Central memory CD8-positive, alpha-beta T cell (primary cell): ENCODE measurements around the gene TPPP.

ENCODE experiments used
- ATAC-seq: fragments of 150-1000 bp; cut with Tn5 transposase; replicated peaks from 2 replicates; pipeline ENCODE4 v1.10.0; 2022; ENCODE audit warnings: mild to moderate bottlenecking, moderate FRiP score, moderate number of reproducible peaks; ENCODE audit not compliant: poor library complexity, severe bottlenecking; ENCODE audit errors: extremely low read depth
- DNase-seq, 2 donors: peaks; one replicate each; pipeline ENCODE4 v3.0.0; 2021; ENCODE audit warnings: low spot score in 2 of 2
- H3K27ac Mint-ChIP-seq: one replicate; pipeline ENCODE4 v1.8.0; 2022; ENCODE audit warnings: low read depth, mild to moderate bottlenecking, moderate library complexity, mixed read lengths
- H3K27me3 Mint-ChIP-seq: one replicate; pipeline ENCODE4 v1.8.0; 2022; ENCODE audit warnings: mixed read lengths
- H3K36me3 Mint-ChIP-seq: one replicate; pipeline ENCODE4 v1.8.0; 2022; ENCODE audit warnings: mild to moderate bottlenecking, moderate library complexity, mixed read lengths; ENCODE audit not compliant: insufficient read depth
- H3K4me1 Mint-ChIP-seq: one replicate; pipeline ENCODE4 v1.8.0; 2022; ENCODE audit warnings: mixed read lengths
- H3K4me3 Mint-ChIP-seq: one replicate; pipeline ENCODE4 v1.8.0; 2022; ENCODE audit warnings: mild to moderate bottlenecking, moderate library complexity, mixed read lengths
- H3K9me3 Mint-ChIP-seq: one replicate; pipeline ENCODE4 v1.8.0; 2022; ENCODE audit warnings: mixed read lengths

TPPP gene

GRCh38 chr5:617896-618295 is 75.3 kb downstream of the TPPP start:
- Mint-ChIP-seq H3K4me3 (no peak overlapping the region), H3K27ac (no peak overlapping the region), H3K27me3 (no peaks in the 10 kb centered on the region), H3K9me3 (no peaks in the 10 kb centered on the region), H3K4me1 (peaks cover 31% of the 10 kb centered on the region), H3K36me3 (peaks cover 17% of the 10 kb centered on the region)
- no peak for ATAC-seq
- DNase-seq = no peak

GRCh38 chr5:616484-617039 is 76.6 kb downstream of the TPPP start:
- H3K36me3 Mint-ChIP-seq = peaks cover 14% of the 10 kb centered on the region
- ATAC-seq (no peak), DNase-seq (no peak)
- no peaks in the 10 kb centered on the region for H3K27me3 Mint-ChIP-seq
- peaks cover 36% of the 10 kb centered on the region for H3K4me1 Mint-ChIP-seq
- H3K4me3 Mint-ChIP-seq = no peak overlapping the region
- peak overlapping the region; percentile 40 for H3K27ac Mint-ChIP-seq
- no peaks in the 10 kb centered on the region for H3K9me3 Mint-ChIP-seq

GRCh38 chr5:612498-613424 is 80.4 kb downstream of the TPPP start:
- ATAC-seq (peak; percentile 8), DNase-seq (no peak)
- H3K36me3 Mint-ChIP-seq = peaks cover 10% of the 10 kb centered on the region
- H3K4me3 Mint-ChIP-seq = peak overlapping the region; percentile 91
- H3K27me3 Mint-ChIP-seq = peaks cover 9% of the 10 kb centered on the region
- peaks cover 50% of the 10 kb centered on the region for H3K4me1 Mint-ChIP-seq
- H3K9me3 Mint-ChIP-seq = no peaks in the 10 kb centered on the region
- peak overlapping the region; percentile 87 for H3K27ac Mint-ChIP-seq

GRCh38 chr5:611731-612486 is 81.2 kb downstream of the TPPP start, which contains the start of gene CEP72:
CEP72 (plus strand) TSS chr5:612340; CDS start chr5:612362, 22 bp downstream.
- peaks cover 55% of the 10 kb centered on the region for H3K4me1 Mint-ChIP-seq
- peak within 1 kb of the TSS; percentile 91 for H3K4me3 Mint-ChIP-seq
- H3K9me3 Mint-ChIP-seq = no peaks in the 10 kb centered on the region
- ATAC-seq (peak; percentile 92), DNase-seq (peak; percentile 79 to 83)
- H3K27ac Mint-ChIP-seq = peak within 1 kb of the TSS; percentile 87
- H3K36me3 Mint-ChIP-seq = peaks cover 10% of the 10 kb centered on the region
- H3K27me3 Mint-ChIP-seq = peaks cover 17% of the 10 kb centered on the region

- H3K27me3 Mint-ChIP-seq = peaks cover 19% of the 10 kb centered on the region
- H3K9me3 Mint-ChIP-seq = no peaks in the 10 kb centered on the region
- ATAC-seq (no peak), DNase-seq (no peak)
- H3K36me3 Mint-ChIP-seq = peaks cover 7% of the 10 kb centered on the region
- H3K4me1 Mint-ChIP-seq = peaks cover 47% of the 10 kb centered on the region
- H3K4me3 Mint-ChIP-seq = peak overlapping the region; percentile 91
- no peak overlapping the region for H3K27ac Mint-ChIP-seq
Observed at GRCh38 chr5:610744-611730, 82.1 kb downstream of the TPPP start.

- no peak for DNase-seq
- Mint-ChIP-seq H3K9me3 (no peaks in the 10 kb centered on the region), H3K36me3 (peaks cover 5% of the 10 kb centered on the region), H3K4me1 (peaks cover 40% of the 10 kb centered on the region), H3K27ac (no peak overlapping the region), H3K4me3 (peak overlapping the region; percentile 91), H3K27me3 (peaks cover 22% of the 10 kb centered on the region)
- no peak for ATAC-seq
Observed at GRCh38 chr5:610011-610743, 83.0 kb downstream of the TPPP start.
